ENCODE data around the gene ROBO3.

ROBO3 gene

DNA sequence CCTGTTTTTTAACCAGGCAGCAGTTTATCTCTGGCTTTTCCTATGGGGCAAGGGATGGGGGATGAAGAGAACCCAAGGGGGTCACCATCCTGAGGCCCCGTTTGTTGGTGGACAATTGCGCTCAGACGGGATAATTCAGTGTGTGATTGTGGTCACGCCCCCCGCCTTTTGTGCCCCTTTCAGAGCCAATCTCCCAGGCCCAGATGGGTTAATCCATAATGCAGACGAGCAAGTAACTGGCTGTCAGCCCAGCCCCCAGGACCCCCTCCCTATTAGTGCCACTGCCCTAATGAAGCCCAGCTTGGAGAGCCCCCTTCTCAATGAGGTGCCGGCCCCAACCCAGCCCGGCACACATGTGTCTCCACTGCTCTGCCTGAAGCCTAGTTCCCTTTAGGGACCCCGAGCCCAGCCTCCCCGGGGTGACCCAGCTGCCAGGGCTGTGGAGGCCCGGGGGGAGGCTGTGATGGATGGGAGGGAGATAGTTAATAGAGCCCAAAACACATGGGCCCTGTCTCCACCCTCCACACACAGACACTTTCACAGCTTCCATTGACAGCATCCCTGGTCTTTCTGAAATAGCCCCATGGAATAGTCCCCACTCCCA is 19.1 kb upstream of the ROBO3 start:
- DNase-seq: no peak

DNA sequence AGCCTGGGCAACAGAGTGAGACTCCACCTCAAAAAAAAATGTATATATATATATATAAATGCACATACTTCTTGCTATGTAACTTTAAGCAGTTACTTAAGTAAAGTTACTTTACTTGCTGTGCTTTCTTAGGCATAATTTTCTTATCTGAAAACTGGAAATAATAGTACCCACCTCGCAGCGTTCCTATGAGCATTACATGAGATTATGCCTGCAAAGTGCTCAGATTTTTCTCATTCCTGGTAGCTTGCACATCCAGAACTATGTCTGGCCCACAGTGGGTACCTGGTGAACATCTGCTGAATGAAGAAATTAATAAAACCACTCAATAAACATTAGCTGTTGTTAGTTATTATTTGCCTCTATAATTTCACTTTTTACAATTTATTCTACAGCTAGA is 6.1 kb upstream of the ROBO3 start:
- DNase-seq: no peak

DNA sequence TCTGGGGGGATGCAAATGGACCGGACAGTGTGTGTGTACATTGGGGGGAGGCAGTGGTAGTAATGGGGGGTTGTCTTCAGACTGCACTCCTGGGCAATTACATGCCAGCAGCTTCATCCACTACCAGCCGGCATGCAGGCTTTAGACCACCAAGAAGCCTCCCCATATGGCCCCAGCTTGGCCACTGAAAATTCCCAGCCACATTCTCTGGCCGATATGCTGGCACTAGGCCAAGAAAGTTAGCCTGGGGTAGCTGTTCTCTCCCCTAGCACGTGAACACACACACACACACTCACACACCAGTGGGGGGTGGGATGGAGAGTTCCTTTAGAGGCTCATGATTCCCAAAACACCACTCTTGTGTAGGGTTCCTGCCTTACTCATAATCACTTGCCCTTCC is 3.6 kb upstream of the ROBO3 start:
- no peak for DNase-seq

DNA sequence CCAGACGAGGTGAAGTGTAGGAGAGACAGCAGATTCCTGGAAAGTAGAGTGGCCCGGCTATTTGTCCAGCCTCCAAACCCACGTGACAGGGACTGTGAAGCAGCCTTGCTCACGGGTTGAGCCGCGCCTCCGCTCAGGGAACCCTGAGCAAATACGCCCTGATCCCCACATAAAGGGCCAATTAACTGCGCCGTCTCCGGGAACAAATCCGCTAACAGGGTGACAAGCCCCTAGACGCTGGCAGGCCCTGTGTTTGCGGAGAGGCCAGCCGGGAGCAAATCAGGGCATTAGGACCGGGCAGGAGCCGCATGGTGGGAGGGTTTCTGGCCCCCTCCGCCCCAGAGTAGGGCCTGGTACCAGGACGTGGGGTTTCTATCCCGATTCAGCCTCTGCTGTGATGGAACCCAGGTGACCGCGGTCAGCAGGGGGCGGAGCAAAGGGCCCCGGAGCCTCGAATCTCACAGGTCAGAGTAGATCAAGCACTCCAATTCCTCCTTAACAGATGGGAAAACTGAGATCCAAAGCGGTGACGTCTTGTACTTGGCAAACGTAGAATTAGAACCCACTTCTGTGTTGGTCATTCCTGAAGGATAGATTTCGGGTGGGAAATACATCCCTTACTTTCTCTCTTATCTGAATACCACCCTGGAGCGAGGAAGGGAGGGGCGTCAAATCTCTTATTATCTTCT is 2.0 kb upstream of the ROBO3 start:
- no peak for DNase-seq

- DNase-seq: no peak
These were observed 1.4 kb upstream of the ROBO3 start for GRCh38 chr11:124863826-124864165.

GRCh38 chr11:124864176-124864891 is 898 bp upstream of the ROBO3 start:
- DNase-seq: no peak

- DNase-seq: no peak
These were observed 396 bp upstream of the ROBO3 start for GRCh38 chr11:124864892-124865180.

DNA sequence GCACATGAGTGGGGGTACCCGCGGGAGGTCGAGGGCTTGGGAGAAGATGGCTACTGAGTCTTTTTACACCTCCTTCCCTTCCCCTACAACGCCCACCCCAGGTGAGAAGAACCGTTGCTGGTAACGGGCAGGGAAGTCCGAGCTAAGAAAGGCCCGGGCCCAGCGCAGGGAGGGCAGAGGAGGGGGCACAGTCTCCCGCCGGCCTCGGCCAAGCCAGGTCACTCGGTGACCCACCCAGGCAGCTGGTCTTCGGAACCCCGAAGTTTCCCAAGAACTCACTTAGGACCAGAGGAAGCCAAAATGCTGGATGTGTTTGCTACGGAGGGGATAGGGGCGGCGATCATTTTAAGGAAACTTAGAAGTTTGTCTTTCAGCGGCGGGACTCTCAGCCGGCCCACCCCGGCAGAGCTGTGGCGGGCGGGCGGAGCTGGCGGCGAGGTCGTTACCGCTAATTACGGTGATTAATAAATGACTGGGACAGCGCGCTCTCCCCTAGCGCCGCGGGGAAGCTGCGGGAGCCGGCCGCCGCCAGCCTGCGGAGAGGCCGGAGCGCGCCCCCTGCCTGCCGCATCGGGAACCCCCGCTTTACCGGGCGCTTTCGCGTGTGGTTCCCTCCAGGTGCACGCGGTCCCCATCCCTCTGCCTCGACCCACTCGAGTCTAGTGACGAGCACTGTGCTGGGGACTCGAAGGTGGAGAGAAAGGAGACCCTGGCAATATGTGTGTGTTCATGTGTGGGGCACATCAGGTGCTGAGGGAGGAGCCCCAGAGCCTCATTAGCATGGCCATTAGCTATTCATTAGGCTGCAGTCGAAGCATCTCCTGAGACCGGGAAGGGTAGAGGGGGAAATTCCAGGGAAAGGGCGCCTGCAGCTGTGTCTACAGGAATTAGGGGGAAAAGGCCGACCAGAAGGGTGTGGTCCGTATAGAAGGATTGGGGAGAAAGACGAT is 945 bp downstream of the ROBO3 start:
- DNase-seq: peak; percentile 33

DNA sequence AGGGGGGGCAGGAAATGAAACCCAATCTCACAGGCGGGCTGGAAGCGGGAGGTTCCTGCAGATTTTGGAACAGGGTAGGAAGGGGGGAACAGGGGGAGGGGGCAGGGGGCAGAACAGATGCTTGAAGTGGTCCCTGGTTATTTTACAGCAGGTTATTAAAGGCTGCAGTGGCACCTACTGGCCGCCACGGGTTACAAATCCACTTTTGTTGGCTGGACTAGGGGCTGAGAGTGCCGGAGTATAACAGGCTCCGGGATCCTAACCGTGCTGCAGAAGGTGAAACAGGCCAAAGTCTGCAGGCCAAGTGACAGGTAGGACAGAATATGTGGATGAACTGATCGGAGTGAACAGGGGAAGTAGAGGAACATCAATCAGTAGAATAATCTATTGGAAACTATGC is 2.5 kb downstream of the ROBO3 start:
- no peak for DNase-seq

- DNase-seq: no peak
These were observed 3.4 kb downstream of the ROBO3 start for GRCh38 chr11:124868331-124869274.

DNA sequence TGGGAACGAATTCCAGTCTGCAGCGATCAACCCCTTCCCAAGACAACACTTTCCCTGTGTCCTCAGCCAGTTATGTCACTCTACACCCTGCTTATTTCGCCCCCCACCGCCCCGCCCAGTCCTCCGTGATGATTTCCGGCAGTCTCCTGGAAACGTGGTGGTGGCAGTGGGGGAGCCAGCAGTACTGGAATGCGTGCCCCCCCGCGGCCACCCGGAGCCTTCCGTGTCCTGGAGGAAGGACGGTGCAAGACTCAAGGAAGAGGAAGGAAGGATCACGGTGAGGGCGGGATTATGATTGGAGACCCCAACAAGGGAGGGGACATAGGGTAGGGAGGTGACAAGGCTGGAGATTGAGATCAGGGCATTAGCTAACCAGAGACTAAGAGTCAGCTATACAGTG is 4.1 kb downstream of the ROBO3 start:
- DNase-seq: no peak

GRCh38 chr11:124869856-124870387 is 4.7 kb downstream of the ROBO3 start:
- no peak for DNase-seq

GRCh38 chr11:124870430-124870829 is 5.2 kb downstream of the ROBO3 start:
- no peak for DNase-seq

DNA sequence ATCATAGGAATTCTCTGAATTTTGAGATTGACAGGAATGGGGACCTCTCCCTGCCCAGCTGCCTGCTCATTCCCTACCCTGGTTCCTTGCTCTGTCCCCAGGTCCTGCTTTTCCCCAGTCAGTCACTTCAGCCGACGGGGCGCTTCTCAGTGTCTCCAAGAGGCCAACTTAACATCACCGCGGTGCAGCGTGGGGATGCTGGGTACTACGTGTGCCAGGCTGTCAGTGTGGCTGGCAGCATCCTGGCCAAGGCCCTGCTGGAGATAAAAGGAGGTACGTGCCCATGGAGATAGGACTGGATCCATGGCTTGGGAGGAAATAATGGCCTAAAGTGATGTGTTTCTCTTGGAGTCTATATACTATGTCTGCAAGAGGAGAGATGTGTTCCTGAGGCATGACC is 7.0 kb downstream of the ROBO3 start:
- DNase-seq: no peak

- no peak for DNase-seq
These were observed 7.5 kb downstream of the ROBO3 start for GRCh38 chr11:124872741-124873140.

DNA sequence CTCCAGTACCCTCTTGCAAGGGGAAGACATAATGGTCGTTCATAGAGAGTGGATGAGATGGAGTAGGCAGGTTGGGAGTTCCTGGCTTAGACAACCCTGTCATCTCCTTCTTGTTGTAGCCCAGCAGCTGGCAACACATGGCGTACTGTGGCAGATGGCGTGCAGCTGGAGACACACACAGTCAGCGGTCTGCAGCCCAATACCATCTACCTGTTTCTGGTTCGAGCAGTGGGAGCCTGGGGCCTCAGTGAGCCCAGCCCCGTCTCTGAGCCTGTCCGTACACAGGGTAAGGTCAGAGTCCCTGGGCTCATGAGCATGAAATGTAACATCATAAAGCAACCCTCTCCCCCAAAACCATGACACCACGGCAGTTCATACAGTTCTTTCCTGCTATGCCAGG is 8.7 kb downstream of the ROBO3 start:
- no peak for DNase-seq

DNA sequence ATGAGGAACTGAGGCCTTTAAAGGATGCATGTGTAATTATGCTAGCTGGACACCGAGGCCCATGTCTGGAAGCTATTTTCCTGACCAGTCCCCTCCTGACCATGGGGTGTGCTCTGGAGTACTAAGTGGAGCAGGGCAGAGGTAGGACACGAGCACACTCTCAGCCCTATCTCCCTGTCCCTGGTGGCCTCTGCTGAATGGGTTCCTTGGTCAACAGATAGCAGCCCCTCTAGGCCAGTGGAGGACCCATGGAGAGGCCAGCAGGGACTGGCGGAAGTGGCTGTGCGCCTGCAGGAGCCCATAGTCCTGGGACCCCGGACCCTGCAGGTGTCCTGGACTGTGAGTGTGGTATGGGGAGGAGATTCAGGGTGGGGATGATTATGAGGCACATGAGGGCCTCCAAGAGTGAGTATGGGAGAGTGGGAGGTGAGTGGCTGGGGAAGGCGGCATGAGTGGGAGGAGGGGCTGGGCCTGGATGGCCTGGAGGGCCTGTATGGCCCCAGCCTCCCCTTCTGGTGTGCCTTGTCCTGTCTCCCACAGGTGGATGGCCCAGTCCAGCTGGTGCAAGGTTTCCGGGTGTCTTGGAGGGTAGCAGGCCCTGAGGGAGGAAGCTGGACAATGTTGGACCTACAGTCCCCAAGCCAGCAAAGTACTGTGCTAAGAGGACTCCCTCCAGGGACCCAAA is 9.5 kb downstream of the ROBO3 start:
- no peak for DNase-seq

DNA sequence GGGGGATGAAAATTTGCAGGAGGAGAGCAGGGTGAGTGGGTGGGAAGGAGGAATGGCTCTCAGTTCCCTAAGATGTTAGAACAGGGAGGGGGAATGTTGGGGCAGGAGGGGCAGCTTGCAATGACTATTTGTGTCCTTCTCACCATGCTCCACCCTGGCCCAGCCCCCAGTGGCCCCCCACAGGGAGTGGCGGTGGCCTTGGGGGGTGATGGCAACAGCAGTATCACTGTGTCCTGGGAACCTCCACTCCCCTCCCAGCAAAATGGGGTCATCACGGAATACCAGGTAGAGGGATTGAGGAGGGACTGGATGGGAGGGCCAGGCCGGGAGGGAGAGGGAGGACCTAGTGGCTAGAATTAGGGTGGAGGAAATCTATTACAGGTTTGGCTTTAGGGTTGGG is 10.2 kb downstream of the ROBO3 start:
- no peak for DNase-seq

DNA sequence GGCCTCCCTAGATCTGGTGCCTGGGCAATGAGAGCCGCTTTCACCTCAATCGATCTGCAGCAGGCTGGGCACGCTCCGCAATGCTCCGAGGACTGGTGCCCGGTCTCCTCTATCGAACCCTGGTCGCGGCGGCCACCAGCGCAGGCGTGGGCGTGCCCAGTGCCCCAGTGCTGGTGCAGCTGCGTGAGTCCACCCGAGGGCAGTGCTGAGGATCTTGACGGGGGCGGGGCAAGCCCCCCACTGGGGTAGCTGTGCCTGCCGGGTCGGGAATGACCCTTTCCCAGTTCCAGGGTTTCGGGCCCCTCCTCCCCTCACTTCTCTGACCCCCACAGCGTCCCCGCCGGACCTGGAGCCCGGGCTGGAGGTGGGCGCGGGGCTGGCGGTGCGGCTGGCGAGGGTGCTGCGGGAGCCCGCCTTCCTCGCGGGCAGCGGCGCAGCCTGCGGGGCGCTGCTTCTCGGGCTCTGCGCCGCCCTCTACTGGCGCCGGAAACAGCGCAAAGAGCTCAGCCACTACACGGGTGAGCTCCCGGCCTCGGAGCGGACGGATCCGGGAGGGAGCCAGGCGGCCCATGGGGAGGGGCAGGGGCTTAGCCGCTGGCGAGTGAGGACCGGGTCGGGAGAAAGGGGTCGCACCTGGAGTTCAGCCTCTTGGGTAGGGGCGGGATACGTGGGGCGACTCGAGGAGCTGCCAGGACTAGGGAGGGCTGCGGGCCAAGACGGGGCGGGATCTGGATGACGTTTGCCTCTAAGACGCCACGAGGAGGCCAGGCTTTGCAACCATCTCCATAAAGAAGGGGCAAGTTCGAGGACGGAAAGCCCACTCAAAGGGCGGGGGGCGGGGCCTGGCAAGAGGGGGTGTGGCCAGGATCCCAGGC is 10.9 kb downstream of the ROBO3 start:
- DNase-seq: peak; percentile 78

- no peak for DNase-seq
These were observed 11.8 kb downstream of the ROBO3 start for GRCh38 chr11:124876818-124877630.

Data from stimulated activated naive CD4-positive, alpha-beta T cell treated with Interleukin-2 at 50 U/mL for 16 hours (primary cell).